Measurements from ENCODE around the gene PODXL2. TPM values are rescaled to one million over a fixed set of nuclear protein-coding genes. Genes with fewer than 3 reads are reported as not detected.

PODXL2 gene
- total and polyA plus RNA-seq, 7 experiments from 2014 or later: 2.2 to 6.5 (median 3.6) TPM

DNA sequence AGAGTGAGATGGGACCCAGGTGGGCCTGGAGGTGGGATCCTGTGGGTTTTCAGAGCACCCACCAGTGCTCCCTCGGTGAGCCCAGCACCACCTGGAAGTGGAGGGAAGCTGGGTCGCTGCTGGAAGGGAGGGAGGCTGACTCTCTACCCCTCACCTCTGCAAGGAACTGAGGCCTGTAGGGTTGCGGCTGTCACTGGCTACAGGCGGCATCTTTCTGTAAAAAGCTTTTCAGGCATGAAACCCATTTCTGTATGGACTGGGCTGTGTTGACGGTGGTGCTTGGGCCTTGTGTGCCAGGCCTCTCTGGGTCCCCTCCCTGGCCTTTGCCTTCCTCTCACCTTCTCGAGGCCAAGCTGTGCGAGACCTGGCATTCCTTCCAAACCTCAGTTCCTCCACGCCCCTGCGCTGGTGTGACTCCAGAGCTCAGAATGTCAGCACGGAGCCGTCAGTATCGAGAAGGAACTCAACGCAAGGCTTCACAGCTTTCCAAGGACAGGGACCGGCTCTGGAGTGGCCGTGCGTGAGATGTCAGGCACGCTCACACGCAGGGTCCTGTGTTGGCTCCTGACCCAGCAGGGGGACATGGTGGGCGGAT, 60.4 kb downstream of the PODXL2 start:
- H3K36me3 ChIP-seq (ENCODE audit: control insufficient read depth in 2 of 3, insufficient read depth in 3 of 3, low read length in 3 of 3): no peaks in the 10 kb centered on the region
- intact Hi-C loops (cut with micrococcal nuclease): no loop called here
- ATAC-seq (no peak), DNase-seq (no peak)
- no peak overlapping the region for H3K4me3 Mint-ChIP-seq
- H3K36me3 Mint-ChIP-seq: no peaks in the 10 kb centered on the region
- no peak overlapping the region for H3K27ac ChIP-seq (ENCODE audit: low read depth, low read length)
- no peaks in the 10 kb centered on the region for H3K9me3 ChIP-seq (ENCODE audit: control insufficient read depth in 2 of 3, low read length in 3 of 3)
- ChIA-PET CTCF (no interaction called here), POLR2A (interaction anchor here (0.5 to 1.0 kb wide), 2 partner anchors 9 to 20 kb away, joined by 4 to 5 read pairs; no protein-coding TSS in a partner anchor)
- H3K4me1 ChIP-seq (ENCODE audit: control insufficient read depth in 2 of 2, insufficient read depth in 2 of 2, low read length in 2 of 2): no peaks in the 10 kb centered on the region
- H3K27me3 ChIP-seq (ENCODE audit: control insufficient read depth in 2 of 2, insufficient read depth in 2 of 2, low read length in 2 of 2): no peaks in the 10 kb centered on the region
- no peak overlapping the region for H3K4me3 ChIP-seq (ENCODE audit: low read length)
- peaks cover 0 to 2% (median 0%) of the 10 kb centered on the region in 11 donors for H3K9me3 Mint-ChIP-seq
- no peaks in the 10 kb centered on the region for H3K27me3 Mint-ChIP-seq
- no peak overlapping the region for H3K27ac Mint-ChIP-seq
- H3K4me1 Mint-ChIP-seq: peaks cover 0 to 5% (median 2%) of the 10 kb centered on the region in 7 donors

DNA sequence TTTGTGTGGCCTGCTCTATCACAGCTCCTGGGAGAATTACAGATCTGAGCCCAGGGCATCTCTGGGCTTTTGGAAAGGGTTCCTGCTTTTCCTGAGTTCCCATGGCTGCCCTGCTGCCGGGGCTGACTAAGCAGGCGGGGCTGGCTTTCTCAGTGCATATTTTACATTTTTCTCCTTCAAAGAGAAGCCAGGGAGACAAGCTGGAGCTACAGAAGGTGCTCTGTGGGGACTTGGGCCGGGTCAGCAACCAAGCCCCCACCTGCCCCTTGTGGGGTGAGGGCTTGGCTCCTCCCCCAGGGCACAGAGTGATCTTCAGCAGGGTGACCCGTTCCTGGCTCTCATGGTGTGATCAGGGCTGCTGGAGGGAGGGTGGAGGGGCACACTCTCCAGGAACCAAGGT, 61.1 kb downstream of the PODXL2 start:
- intact Hi-C loops (cut with micrococcal nuclease): no loop called here
- Histone ChIP-seq H3K27me3 (ENCODE audit: control insufficient read depth in 2 of 2, insufficient read depth in 2 of 2, low read length in 2 of 2) (no peaks in the 10 kb centered on the region), H3K27ac (ENCODE audit: low read depth, low read length) (no peak overlapping the region), H3K9me3 (ENCODE audit: control insufficient read depth in 2 of 3, low read length in 3 of 3) (no peaks in the 10 kb centered on the region), H3K36me3 (ENCODE audit: control insufficient read depth in 2 of 3, insufficient read depth in 3 of 3, low read length in 3 of 3) (no peaks in the 10 kb centered on the region), H3K4me3 (ENCODE audit: low read length) (no peak overlapping the region), H3K4me1 (ENCODE audit: control insufficient read depth in 2 of 2, insufficient read depth in 2 of 2, low read length in 2 of 2) (no peaks in the 10 kb centered on the region)
- H3K36me3 Mint-ChIP-seq: no peaks in the 10 kb centered on the region
- peaks cover 0 to 2% (median 0%) of the 10 kb centered on the region in 7 donors for H3K4me1 Mint-ChIP-seq
- DNase-seq (no peak), ATAC-seq (no peak)
- H3K27ac Mint-ChIP-seq: no peak overlapping the region
- peaks cover 0 to 2% (median 0%) of the 10 kb centered on the region in 11 donors for H3K9me3 Mint-ChIP-seq
- ChIA-PET CTCF (interaction anchor here (0.7 kb wide), 1 partner anchor 719 kb away, joined by 3 read pairs; no protein-coding TSS in a partner anchor), POLR2A (interaction anchor here (0.5 kb wide), 1 partner anchor 21 kb away, joined by 4 read pairs; no protein-coding TSS in a partner anchor)
- no peak overlapping the region for H3K4me3 Mint-ChIP-seq
- H3K27me3 Mint-ChIP-seq: no peaks in the 10 kb centered on the region

DNA sequence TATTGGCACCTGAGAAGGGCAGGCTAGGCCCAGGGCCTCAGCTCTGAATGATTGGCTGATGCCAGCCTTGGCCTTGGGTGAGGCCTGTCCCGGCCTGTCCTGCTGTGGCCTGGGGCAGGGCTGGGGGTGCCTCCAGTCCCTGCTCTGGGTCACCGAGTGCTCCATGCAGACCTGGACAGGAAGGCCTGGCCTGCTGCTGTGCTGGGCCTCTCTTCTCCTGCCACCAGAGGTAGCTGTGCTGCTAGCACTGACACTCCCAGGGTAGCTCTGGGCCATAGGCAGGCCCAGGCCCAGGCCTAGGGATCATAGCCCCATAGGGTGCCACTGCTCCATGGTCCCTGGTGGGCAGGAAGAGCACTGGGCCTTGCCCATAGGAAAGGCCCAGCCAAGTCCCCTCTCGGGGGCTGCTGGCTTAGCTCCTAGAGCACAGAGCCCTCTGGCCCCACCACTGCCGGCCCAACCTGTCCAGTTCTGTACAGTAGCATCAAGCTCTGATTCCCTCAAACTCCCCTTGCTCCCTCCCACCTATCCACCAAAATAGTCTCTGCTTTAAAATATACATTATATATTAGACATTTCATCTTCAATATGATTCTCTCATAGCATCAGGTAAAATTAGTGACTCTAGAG, 62.0 kb downstream of the PODXL2 start:
- no peak overlapping the region for H3K4me3 Mint-ChIP-seq
- H3K27ac Mint-ChIP-seq: no peak overlapping the region
- CTCF ChIA-PET: no interaction called here
- no peak overlapping the region for H3K27ac ChIP-seq (ENCODE audit: low read depth, low read length)
- H3K27me3 Mint-ChIP-seq: no peaks in the 10 kb centered on the region
- H3K27me3 ChIP-seq (ENCODE audit: control insufficient read depth in 2 of 2, insufficient read depth in 2 of 2, low read length in 2 of 2): no peaks in the 10 kb centered on the region
- no peaks in the 10 kb centered on the region for H3K4me1 ChIP-seq (ENCODE audit: control insufficient read depth in 2 of 2, insufficient read depth in 2 of 2, low read length in 2 of 2)
- DNase-seq: no peak
- H3K4me3 ChIP-seq (ENCODE audit: low read length): no peak overlapping the region
- H3K9me3 Mint-ChIP-seq: peaks cover 0 to 2% (median 0%) of the 10 kb centered on the region in 11 donors
- POLR2A ChIA-PET: no interaction called here
- no peaks in the 10 kb centered on the region for H3K36me3 Mint-ChIP-seq
- ATAC-seq: peak; percentile 65
- H3K4me1 Mint-ChIP-seq: peaks cover 0 to 2% (median 0%) of the 10 kb centered on the region in 7 donors
- intact Hi-C loops (cut with micrococcal nuclease): no loop called here
- H3K36me3 ChIP-seq (ENCODE audit: control insufficient read depth in 2 of 3, insufficient read depth in 3 of 3, low read length in 3 of 3): no peaks in the 10 kb centered on the region
- H3K9me3 ChIP-seq (ENCODE audit: control insufficient read depth in 2 of 3, low read length in 3 of 3): no peaks in the 10 kb centered on the region

DNA sequence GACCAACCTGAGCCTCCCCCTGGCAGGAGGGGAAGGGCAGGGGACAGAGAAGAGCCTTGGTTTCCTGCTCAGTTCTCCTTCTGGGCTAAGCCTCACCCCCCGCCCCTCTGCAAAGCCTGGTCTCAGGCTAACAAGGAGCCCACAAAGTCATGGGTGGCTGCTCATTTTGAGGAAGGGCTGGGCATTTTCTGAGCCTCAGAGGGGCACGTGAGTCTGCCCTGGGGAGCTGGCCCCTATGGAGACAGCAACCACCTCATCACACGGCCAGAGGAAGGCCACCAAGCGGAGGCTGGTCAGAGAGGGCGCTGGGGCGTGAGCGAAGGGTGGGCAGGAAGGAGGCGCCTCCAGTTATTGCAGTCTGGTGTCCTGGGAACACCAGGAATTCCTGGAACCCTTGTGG, 62.5 kb downstream of the PODXL2 start:
- H3K9me3 Mint-ChIP-seq: peaks cover 0 to 2% (median 0%) of the 10 kb centered on the region in 11 donors
- no peak for ATAC-seq
- intact Hi-C loops (cut with micrococcal nuclease): no loop called here
- no peaks in the 10 kb centered on the region for H3K36me3 Mint-ChIP-seq
- Histone ChIP-seq H3K4me1 (ENCODE audit: control insufficient read depth in 2 of 2, insufficient read depth in 2 of 2, low read length in 2 of 2) (no peaks in the 10 kb centered on the region), H3K36me3 (ENCODE audit: control insufficient read depth in 2 of 3, insufficient read depth in 3 of 3, low read length in 3 of 3) (no peaks in the 10 kb centered on the region), H3K27ac (ENCODE audit: low read depth, low read length) (no peak overlapping the region), H3K27me3 (ENCODE audit: control insufficient read depth in 2 of 2, insufficient read depth in 2 of 2, low read length in 2 of 2) (no peaks in the 10 kb centered on the region), H3K9me3 (ENCODE audit: control insufficient read depth in 2 of 3, low read length in 3 of 3) (no peaks in the 10 kb centered on the region), H3K4me3 (ENCODE audit: low read length) (no peak overlapping the region)
- peaks cover 0 to 2% (median 0%) of the 10 kb centered on the region in 7 donors for H3K4me1 Mint-ChIP-seq
- no peak overlapping the region for H3K27ac Mint-ChIP-seq
- no peak for DNase-seq
- no peak overlapping the region for H3K4me3 Mint-ChIP-seq
- ChIA-PET POLR2A (no interaction called here), CTCF (no interaction called here)
- H3K27me3 Mint-ChIP-seq: no peaks in the 10 kb centered on the region

DNA sequence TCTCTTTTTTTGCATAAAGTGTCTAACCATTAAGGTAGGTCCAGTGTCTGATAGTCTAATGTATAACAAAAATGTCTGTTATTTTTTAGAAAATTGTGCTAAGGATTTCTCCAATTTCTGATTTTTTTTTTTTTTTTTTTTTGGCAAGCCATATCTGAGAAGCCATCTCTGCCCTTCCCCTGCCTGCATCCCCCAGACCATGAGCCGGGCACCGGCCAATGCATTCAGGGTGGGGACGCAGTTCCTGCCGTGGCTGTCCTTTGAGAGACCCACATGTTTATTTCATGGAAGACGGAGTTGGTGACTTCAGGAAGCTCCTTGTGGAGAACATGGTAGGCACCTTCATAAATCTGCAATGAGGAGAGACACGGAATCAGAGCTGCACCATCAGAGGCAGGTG, 63.0 kb downstream of the PODXL2 start:
- Mint-ChIP-seq H3K27ac (no peak overlapping the region), H3K4me1 (peaks cover 0 to 2% (median 0%) of the 10 kb centered on the region in 7 donors), H3K27me3 (no peaks in the 10 kb centered on the region), H3K4me3 (no peak overlapping the region), H3K36me3 (no peaks in the 10 kb centered on the region), H3K9me3 (peaks cover 0 to 2% (median 0%) of the 10 kb centered on the region in 11 donors)
- ChIA-PET CTCF (no interaction called here), POLR2A (no interaction called here)
- no peaks in the 10 kb centered on the region for H3K27me3 ChIP-seq (ENCODE audit: control insufficient read depth in 2 of 2, insufficient read depth in 2 of 2, low read length in 2 of 2)
- H3K27ac ChIP-seq (ENCODE audit: low read depth, low read length): no peak overlapping the region
- no peaks in the 10 kb centered on the region for H3K36me3 ChIP-seq (ENCODE audit: control insufficient read depth in 2 of 3, insufficient read depth in 3 of 3, low read length in 3 of 3)
- H3K4me1 ChIP-seq (ENCODE audit: control insufficient read depth in 2 of 2, insufficient read depth in 2 of 2, low read length in 2 of 2): no peaks in the 10 kb centered on the region
- H3K4me3 ChIP-seq (ENCODE audit: low read length): no peak overlapping the region
- ATAC-seq (no peak), DNase-seq (no peak)
- no peaks in the 10 kb centered on the region for H3K9me3 ChIP-seq (ENCODE audit: control insufficient read depth in 2 of 3, low read length in 3 of 3)
- intact Hi-C loops (cut with micrococcal nuclease): no loop called here

DNA sequence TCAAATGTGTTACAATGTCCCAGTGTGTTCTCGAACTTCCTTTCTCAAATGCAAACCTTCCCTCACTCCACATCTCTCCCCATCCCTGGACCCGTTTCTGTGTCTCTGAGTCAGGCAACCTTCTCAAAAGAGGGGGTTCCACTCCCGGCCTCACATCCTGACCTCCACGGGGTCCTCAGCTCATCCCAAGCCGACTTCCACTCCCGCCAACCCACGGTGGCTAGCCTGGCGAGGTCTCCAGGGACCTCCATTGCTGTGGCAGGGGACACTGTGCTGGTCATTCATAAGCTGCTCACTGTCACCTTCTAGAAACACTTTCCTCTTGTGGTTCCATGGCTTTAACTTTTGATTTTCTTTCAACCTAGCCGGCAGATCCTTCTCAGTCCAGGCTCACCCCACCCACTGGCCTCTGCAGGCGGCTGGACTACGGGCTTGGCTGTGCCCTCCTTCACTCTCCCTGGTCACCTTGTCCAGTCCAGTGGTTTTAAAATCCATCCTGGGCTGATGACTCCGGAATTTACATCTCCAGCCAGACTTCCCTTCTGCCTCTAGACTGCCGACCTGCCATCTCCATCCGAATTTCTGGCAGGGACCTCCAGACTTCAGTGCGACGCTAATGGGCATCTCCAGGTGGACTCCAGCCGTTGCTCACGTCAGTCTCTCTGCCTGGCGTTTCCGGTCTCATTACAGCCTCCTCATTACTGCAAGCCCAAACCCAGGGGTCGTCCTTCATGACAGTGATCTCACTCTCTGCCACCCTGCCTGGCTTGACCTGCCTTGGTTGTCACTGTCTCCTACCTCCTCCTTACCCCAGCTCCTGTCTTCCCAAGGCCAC, 63.7 kb downstream of the PODXL2 start:
- DNase-seq (no peak), ATAC-seq (no peak)
- H3K27me3 Mint-ChIP-seq: no peaks in the 10 kb centered on the region
- H3K9me3 Mint-ChIP-seq: peaks cover 0 to 2% (median 0%) of the 10 kb centered on the region in 11 donors
- Histone ChIP-seq H3K4me1 (ENCODE audit: control insufficient read depth in 2 of 2, insufficient read depth in 2 of 2, low read length in 2 of 2) (no peaks in the 10 kb centered on the region), H3K4me3 (ENCODE audit: low read length) (no peak overlapping the region), H3K36me3 (ENCODE audit: control insufficient read depth in 2 of 3, insufficient read depth in 3 of 3, low read length in 3 of 3) (no peaks in the 10 kb centered on the region), H3K27me3 (ENCODE audit: control insufficient read depth in 2 of 2, insufficient read depth in 2 of 2, low read length in 2 of 2) (no peaks in the 10 kb centered on the region), H3K9me3 (ENCODE audit: control insufficient read depth in 2 of 3, low read length in 3 of 3) (no peaks in the 10 kb centered on the region), H3K27ac (ENCODE audit: low read depth, low read length) (no peak overlapping the region)
- intact Hi-C loops (cut with micrococcal nuclease): no loop called here
- H3K36me3 Mint-ChIP-seq: no peaks in the 10 kb centered on the region
- peak overlapping the region in 1 of 9 donors; percentile 72 for H3K27ac Mint-ChIP-seq
- no peak overlapping the region for H3K4me3 Mint-ChIP-seq
- ChIA-PET POLR2A (no interaction called here), CTCF (interaction anchor here (5.1 kb wide), 1 partner anchor 40 kb away, joined by 21 read pairs; no protein-coding TSS in a partner anchor)
- H3K4me1 Mint-ChIP-seq: peaks cover 0 to 5% (median 3%) of the 10 kb centered on the region in 7 donors

Data from naive thymus-derived CD4-positive, alpha-beta T cell (primary cell).